Uterus (tissue), 2 donors: ENCODE measurements around the gene GRAMD1A.

Source experiments
- CTCF ChIP-seq, 4 experiments: fragments of 200-600 bp in 2 of 4; fragments of 450-650 bp in 2 of 4; sonication (generic) in 2 of 4; IDR thresholded peaks; one replicate each; pipeline ENCODE4 v1.5.1; 2016 to 2019; ENCODE audit warnings: antibody characterized with exemption in 4 of 4, mild to moderate bottlenecking in 2 of 4, moderate library complexity in 1 of 4
- POLR2A ChIP-seq, 2 donors: fragments of 450-650 bp; IDR thresholded peaks; one replicate each; pipeline ENCODE4 v1.6.1; 2016; ENCODE audit warnings: antibody characterized with exemption in 2 of 2, mild to moderate bottlenecking in 1 of 2, moderate library complexity in 1 of 2

DNA sequence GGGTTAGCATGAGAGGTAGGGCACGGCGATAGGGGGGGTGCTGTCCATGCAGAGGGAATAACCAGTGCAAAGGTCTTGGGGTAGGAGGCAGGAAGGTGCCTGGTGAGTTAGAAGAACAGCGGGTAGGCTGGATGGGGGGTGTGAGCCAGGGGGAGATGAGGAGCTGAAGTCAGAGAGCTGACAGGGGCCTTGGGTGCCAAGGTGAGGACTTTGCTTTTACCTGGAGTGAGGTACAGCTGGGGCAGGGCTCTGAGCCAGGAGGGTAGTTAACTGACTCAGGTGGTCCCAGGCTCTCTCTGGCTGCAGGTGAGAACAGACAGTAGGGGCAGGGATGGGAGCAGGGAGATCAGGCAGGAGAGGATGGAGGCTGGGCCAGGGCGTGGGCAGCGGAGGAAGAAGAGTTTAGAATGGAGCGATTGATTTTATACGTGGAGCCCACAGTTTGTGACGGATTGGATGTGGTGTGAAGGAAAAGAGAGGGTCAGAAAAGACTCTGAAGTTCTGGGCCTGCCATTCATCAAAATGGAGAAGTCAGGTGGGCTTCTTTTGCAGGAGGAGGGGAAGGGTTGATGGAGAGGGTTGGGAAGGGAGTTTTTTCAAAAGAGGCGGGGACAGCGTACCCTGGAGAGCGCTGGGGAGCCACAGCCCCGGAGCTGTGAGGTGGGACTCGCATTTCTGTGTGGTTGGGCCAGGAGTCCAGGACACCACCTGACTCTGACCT lies 1.2 kb upstream of the GRAMD1A start:
- TF ChIP-seq POLR2A (IDR thresholded peaks at IDR 0.05) (no peak), CTCF (IDR thresholded peaks at IDR 0.05) (no peak)
